Measurements from ENCODE around the gene NFASC.

Gene NFASC

DNA sequence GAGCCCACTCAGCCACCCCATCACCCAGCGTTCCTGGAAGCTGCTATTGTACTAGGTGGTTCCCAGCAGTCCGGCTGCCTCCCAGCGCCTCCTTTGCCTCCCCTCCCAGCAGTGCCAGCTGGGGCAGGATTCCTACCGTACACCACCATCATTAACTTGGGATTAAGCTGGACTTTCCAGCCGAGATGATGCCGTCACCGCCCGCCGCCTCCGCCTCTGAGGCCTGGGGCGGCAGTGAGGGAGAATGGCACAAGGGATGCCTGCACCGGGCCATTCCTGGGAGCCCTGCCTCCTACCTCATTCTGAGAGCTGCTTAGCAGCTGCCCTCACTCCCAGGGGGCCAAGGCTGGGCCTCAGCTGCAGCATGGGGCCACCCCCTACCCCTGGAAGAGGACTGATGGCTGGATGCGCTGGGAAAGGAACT, 185.5 kb downstream of the NFASC start:
- no peak overlapping the region for H3K4me2 ChIP-seq (ENCODE audit: low read length)
- H2BK120ac ChIP-seq (ENCODE audit: insufficient read depth, low read length, poor library complexity), result no peak overlapping the region
- H3K36me3 ChIP-seq (ENCODE audit: control insufficient read depth in 1 of 2, insufficient read depth in 2 of 2, low read length in 2 of 2), result no peaks in the 10 kb centered on the region
- H3K27me3 ChIP-seq (ENCODE audit: insufficient read depth, low read length), result no peaks in the 10 kb centered on the region
- H3K4ac ChIP-seq (ENCODE audit: low read depth, low read length), result no peak overlapping the region
- H3K9me3 ChIP-seq (ENCODE audit: insufficient read depth, low read depth, low read length), result no peaks in the 10 kb centered on the region
- H2BK5ac ChIP-seq (ENCODE audit: low read depth, low read length, poor library complexity), result no peak overlapping the region
- no peak overlapping the region for H3K4me3 ChIP-seq (ENCODE audit: low read depth, low read length)
- no peak overlapping the region for H2AK5ac ChIP-seq (ENCODE audit: low read length)
- H3K27ac ChIP-seq (ENCODE audit: low read depth, low read length), result no peak overlapping the region
- H4K12ac ChIP-seq (ENCODE audit: low read depth, low read length), result no peak overlapping the region
- H2AFZ ChIP-seq (ENCODE audit: insufficient read depth, low read length, poor library complexity), result no peak overlapping the region
- no peak overlapping the region for H3K9ac ChIP-seq (ENCODE audit: low read length)
- no peak overlapping the region for H4K8ac ChIP-seq (ENCODE audit: low read depth, low read length)
- H3K23ac ChIP-seq (ENCODE audit: low read length), result no peak overlapping the region
- H3K79me2 ChIP-seq (ENCODE audit: control insufficient read depth, insufficient read depth, low read length, poor library complexity), result no peaks in the 10 kb centered on the region
- no peak overlapping the region for H4K91ac ChIP-seq (ENCODE audit: low read depth, low read length)
- no peak for DNase-seq
- no peaks in the 10 kb centered on the region for H3K79me1 ChIP-seq (ENCODE audit: low read length)
- H3K18ac ChIP-seq (ENCODE audit: low read length), result no peak overlapping the region
- no peak overlapping the region for H3K14ac ChIP-seq (ENCODE audit: low read length)
- no peaks in the 10 kb centered on the region for H3K4me1 ChIP-seq (ENCODE audit: control insufficient read depth in 1 of 2, insufficient read depth in 2 of 2, low read length in 2 of 2)
- no peak overlapping the region for H2BK12ac ChIP-seq (ENCODE audit: low read length)
- WGBS (ENCODE audit: extremely low coverage, insufficient coverage, insufficient read length), result no CpG with 5 or more reads among the region's 13 CpGs

DNA sequence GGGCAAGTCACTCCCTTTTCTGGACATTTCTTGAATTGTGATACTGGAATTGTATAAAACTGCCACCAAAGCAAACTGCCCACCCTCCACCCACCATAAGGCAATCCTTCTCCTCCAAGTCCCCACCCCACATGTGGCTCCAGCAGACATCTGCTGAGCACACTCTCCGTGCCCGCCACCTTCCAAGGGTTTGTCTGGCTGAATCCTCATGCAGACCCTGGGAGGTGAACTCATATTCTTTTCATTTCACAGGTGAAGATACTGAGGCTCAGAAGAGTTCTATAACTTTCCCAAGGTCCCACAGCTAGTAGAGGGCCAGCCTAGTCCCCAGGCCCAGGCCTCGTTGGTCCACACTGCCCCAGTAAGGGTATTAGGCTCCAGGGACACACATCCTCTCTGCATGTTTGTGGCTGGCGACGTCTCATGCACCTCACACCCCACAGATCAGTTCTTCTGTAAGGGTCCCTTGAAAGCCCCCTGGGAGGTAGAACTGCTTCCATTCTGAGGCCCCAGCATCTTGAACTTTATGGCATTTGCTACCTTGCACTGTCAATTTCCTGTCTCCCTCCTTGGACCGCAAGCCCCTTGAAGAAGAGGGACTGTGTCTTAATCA, 186.4 kb downstream of the NFASC start:
- Histone ChIP-seq H3K14ac (ENCODE audit: low read length) (no peak overlapping the region), H3K79me1 (ENCODE audit: low read length) (no peaks in the 10 kb centered on the region), H2AK5ac (ENCODE audit: low read length) (no peak overlapping the region), H3K18ac (ENCODE audit: low read length) (no peak overlapping the region), H4K8ac (ENCODE audit: low read depth, low read length) (no peak overlapping the region), H3K23ac (ENCODE audit: low read length) (no peak overlapping the region), H3K4ac (ENCODE audit: low read depth, low read length) (no peak overlapping the region), H3K4me3 (ENCODE audit: low read depth, low read length) (no peak overlapping the region), H3K27me3 (ENCODE audit: insufficient read depth, low read length) (no peaks in the 10 kb centered on the region), H2BK120ac (ENCODE audit: insufficient read depth, low read length, poor library complexity) (no peak overlapping the region), H3K9ac (ENCODE audit: low read length) (no peak overlapping the region), H3K4me2 (ENCODE audit: low read length) (no peak overlapping the region), H3K9me3 (ENCODE audit: insufficient read depth, low read depth, low read length) (no peaks in the 10 kb centered on the region), H3K36me3 (ENCODE audit: control insufficient read depth in 1 of 2, insufficient read depth in 2 of 2, low read length in 2 of 2) (no peaks in the 10 kb centered on the region), H4K91ac (ENCODE audit: low read depth, low read length) (no peak overlapping the region), H3K27ac (ENCODE audit: low read depth, low read length) (no peak overlapping the region), H3K79me2 (ENCODE audit: control insufficient read depth, insufficient read depth, low read length, poor library complexity) (no peaks in the 10 kb centered on the region), H2BK12ac (ENCODE audit: low read length) (no peak overlapping the region), H3K4me1 (ENCODE audit: control insufficient read depth in 1 of 2, insufficient read depth in 2 of 2, low read length in 2 of 2) (no peaks in the 10 kb centered on the region), H2BK5ac (ENCODE audit: low read depth, low read length, poor library complexity) (no peak overlapping the region), H4K12ac (ENCODE audit: low read depth, low read length) (no peak overlapping the region), H2AFZ (ENCODE audit: insufficient read depth, low read length, poor library complexity) (no peak overlapping the region)
- no CpG with 5 or more reads among the region's 6 CpGs for WGBS (ENCODE audit: extremely low coverage, insufficient coverage, insufficient read length)
- no peak for DNase-seq

DNA sequence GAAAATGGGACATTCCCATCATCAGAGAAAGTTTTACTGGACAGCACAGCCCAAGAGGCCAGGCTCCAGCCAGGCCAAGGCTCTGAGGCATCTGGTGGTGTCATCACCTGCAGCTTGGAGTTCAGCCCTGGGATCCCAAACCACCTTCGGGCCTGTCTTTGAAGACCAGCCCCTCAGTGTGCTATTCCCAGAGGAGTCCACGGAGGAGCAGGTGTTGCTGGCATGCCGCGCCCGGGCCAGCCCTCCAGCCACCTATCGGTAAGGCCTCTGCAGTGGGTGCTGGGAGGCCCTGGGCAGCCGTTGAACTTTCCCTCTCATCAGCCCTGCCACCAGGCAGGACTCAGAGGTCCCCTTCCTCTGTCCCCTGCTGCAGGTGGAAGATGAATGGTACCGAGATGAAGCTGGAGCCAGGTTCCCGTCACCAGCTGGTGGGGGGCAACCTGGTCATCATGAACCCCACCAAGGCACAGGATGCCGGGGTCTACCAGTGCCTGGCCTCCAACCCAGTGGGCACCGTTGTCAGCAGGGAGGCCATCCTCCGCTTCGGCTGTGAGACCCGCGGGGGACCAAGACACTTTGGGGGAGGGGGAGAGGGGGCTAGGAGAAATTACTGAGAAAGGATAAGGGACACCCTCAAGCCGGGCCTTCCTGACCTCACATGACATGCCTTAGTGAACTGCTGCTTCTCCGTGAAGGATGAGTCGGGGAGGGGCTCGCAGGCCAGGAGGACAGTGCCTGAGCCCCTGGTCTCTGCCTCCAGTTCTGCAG, 187.3 kb downstream of the NFASC start:
- H4K12ac ChIP-seq (ENCODE audit: low read depth, low read length), result no peak overlapping the region
- no peak overlapping the region for H4K91ac ChIP-seq (ENCODE audit: low read depth, low read length)
- H3K79me1 ChIP-seq (ENCODE audit: low read length), result no peaks in the 10 kb centered on the region
- no peak overlapping the region for H3K14ac ChIP-seq (ENCODE audit: low read length)
- H3K4ac ChIP-seq (ENCODE audit: low read depth, low read length), result no peak overlapping the region
- H3K36me3 ChIP-seq (ENCODE audit: control insufficient read depth in 1 of 2, insufficient read depth in 2 of 2, low read length in 2 of 2), result no peaks in the 10 kb centered on the region
- no peaks in the 10 kb centered on the region for H3K9me3 ChIP-seq (ENCODE audit: insufficient read depth, low read depth, low read length)
- no peak for DNase-seq
- no peak overlapping the region for H4K8ac ChIP-seq (ENCODE audit: low read depth, low read length)
- no peak overlapping the region for H2BK12ac ChIP-seq (ENCODE audit: low read length)
- H3K4me1 ChIP-seq (ENCODE audit: control insufficient read depth in 1 of 2, insufficient read depth in 2 of 2, low read length in 2 of 2), result no peaks in the 10 kb centered on the region
- H2AK5ac ChIP-seq (ENCODE audit: low read length), result no peak overlapping the region
- no peak overlapping the region for H3K27ac ChIP-seq (ENCODE audit: low read depth, low read length)
- no peak overlapping the region for H2BK120ac ChIP-seq (ENCODE audit: insufficient read depth, low read length, poor library complexity)
- H3K23ac ChIP-seq (ENCODE audit: low read length), result no peak overlapping the region
- H3K4me3 ChIP-seq (ENCODE audit: low read depth, low read length), result peak overlapping the region; percentile 13
- no peak overlapping the region for H3K18ac ChIP-seq (ENCODE audit: low read length)
- H2AFZ ChIP-seq (ENCODE audit: insufficient read depth, low read length, poor library complexity), result no peak overlapping the region
- no peak overlapping the region for H2BK5ac ChIP-seq (ENCODE audit: low read depth, low read length, poor library complexity)
- no peaks in the 10 kb centered on the region for H3K79me2 ChIP-seq (ENCODE audit: control insufficient read depth, insufficient read depth, low read length, poor library complexity)
- no peak overlapping the region for H3K9ac ChIP-seq (ENCODE audit: low read length)
- no peak overlapping the region for H3K4me2 ChIP-seq (ENCODE audit: low read length)
- no CpG with 5 or more reads among the region's 19 CpGs for WGBS (ENCODE audit: extremely low coverage, insufficient coverage, insufficient read length)
- H3K27me3 ChIP-seq (ENCODE audit: insufficient read depth, low read length), result no peaks in the 10 kb centered on the region

DNA sequence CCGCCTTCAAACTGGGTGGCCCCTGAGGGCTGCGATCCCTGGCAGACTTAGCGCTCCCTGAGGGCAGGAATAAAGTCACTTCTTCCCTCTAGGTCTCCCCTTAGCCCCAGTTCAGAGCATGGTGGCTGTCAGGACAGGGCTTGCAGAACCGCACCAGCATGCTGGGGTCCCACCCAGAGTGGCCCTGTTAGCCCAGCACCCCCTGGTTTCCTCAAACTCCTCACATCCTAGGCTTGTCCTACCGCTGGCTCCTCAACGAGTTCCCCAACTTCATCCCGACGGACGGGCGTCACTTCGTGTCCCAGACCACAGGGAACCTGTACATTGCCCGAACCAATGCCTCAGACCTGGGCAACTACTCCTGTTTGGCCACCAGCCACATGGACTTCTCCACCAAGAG, 188.2 kb downstream of the NFASC start:
- Histone ChIP-seq H2BK5ac (ENCODE audit: low read depth, low read length, poor library complexity) (no peak overlapping the region), H3K9me3 (ENCODE audit: insufficient read depth, low read depth, low read length) (no peaks in the 10 kb centered on the region), H4K91ac (ENCODE audit: low read depth, low read length) (no peak overlapping the region), H2BK120ac (ENCODE audit: insufficient read depth, low read length, poor library complexity) (no peak overlapping the region), H3K27me3 (ENCODE audit: insufficient read depth, low read length) (no peaks in the 10 kb centered on the region), H4K8ac (ENCODE audit: low read depth, low read length) (no peak overlapping the region), H3K9ac (ENCODE audit: low read length) (no peak overlapping the region), H3K36me3 (ENCODE audit: control insufficient read depth in 1 of 2, insufficient read depth in 2 of 2, low read length in 2 of 2) (no peaks in the 10 kb centered on the region), H2BK12ac (ENCODE audit: low read length) (no peak overlapping the region), H2AFZ (ENCODE audit: insufficient read depth, low read length, poor library complexity) (no peak overlapping the region), H4K12ac (ENCODE audit: low read depth, low read length) (no peak overlapping the region), H3K27ac (ENCODE audit: low read depth, low read length) (no peak overlapping the region), H3K79me1 (ENCODE audit: low read length) (no peaks in the 10 kb centered on the region), H3K4me3 (ENCODE audit: low read depth, low read length) (no peak overlapping the region), H2AK5ac (ENCODE audit: low read length) (no peak overlapping the region), H3K4ac (ENCODE audit: low read depth, low read length) (no peak overlapping the region), H3K4me1 (ENCODE audit: control insufficient read depth in 1 of 2, insufficient read depth in 2 of 2, low read length in 2 of 2) (no peaks in the 10 kb centered on the region), H3K14ac (ENCODE audit: low read length) (no peak overlapping the region), H3K79me2 (ENCODE audit: control insufficient read depth, insufficient read depth, low read length, poor library complexity) (no peaks in the 10 kb centered on the region), H3K4me2 (ENCODE audit: low read length) (no peak overlapping the region), H3K18ac (ENCODE audit: low read length) (no peak overlapping the region), H3K23ac (ENCODE audit: low read length) (no peak overlapping the region)
- WGBS (ENCODE audit: extremely low coverage, insufficient coverage, insufficient read length), result no CpG with 5 or more reads among the region's 12 CpGs
- DNase-seq, result no peak

All from trophoblast cell (in vitro differentiated cells and primary cell).